ENCODE results near the gene PPP1R13B.

DNA sequence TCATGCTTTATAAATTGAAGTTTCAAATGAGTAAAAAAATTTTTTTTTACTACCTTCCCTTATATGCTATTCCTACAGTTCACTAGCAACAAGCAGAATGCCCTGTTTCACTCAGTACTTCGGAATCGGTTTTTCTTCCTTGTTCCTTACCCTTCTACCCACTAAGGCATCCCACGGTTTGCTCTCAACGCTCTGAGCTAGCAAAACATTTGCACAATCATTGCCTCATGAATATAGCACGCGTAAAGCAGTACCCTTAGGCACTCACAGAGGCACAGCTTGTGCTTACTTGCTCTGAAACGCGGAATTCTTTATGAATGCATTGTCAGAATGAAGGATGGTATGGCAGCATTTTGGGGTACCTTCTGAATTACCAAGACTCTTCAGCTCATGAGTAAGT, 45.0 kb downstream of the PPP1R13B start:
- TF ChIP-seq CTCF (IDR thresholded peaks at IDR 0.05 in 4 of 5, conservative IDR thresholded peaks at IDR 0.05 in 1 of 5) (no peak), POLR2A (IDR thresholded peaks at IDR 0.05) (no peak)
